ENCODE measurements around the gene CCDC63.

CCDC63 gene

DNA sequence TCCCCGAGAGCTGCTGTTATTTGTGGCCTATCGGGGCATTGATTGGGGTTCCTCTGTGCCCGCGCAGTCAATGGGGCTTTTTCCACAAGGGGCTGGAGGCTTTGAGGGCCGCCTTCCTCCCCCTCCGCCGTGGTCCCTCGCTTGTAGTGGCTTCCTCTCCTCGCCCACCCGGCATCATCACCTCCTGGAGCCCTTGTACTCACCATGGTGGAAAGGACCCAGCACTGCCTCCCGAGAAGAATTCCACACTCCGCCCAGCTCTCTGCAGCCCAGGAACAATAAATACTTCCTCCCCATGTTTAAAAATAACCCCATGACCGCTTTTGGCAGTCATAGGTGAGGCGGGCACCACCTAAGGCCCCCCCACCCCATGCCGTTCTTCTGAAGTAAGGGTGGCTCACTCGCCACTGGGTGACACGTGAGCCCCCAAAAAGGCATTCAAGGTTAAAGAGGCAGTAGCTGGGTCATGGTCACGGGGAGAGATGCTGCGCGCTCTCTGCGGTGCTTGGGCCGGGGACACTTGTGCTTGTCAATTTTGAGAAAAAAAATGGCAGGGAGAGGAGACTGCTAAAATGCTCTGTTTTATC lies 73.6 kb downstream of the CCDC63 start, which contains the start of gene MYL2:
TSS of gene MYL2 (minus strand) at position 256 of the 587 bp plus-strand sequence. CDS start at position 206, 50 bp downstream.
- no peak for DNase-seq (ENCODE audit: low read depth in 2 of 2, low spot score in 1 of 2)

DNA sequence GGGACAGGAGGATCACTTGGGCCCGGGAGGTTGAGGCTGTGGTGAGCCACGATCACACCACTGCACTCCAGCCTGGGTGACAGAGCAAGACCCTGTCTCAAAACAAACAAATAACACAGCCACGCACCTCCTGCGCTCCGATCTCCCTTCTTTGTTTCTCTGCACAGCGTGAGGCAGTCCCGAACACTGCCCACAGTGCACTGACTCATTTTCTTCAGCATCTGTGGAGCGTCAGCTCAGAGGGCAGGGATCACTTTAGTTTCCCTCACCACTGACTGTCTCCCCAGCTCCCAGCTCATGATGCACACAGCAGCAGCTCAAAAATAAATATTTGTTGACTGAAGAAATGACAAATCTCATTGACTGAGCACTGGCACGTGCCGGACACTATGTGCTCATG lies 74.5 kb downstream of the CCDC63 start:
- DNase-seq (ENCODE audit: low read depth in 2 of 2, low spot score in 1 of 2): no peak

DNA sequence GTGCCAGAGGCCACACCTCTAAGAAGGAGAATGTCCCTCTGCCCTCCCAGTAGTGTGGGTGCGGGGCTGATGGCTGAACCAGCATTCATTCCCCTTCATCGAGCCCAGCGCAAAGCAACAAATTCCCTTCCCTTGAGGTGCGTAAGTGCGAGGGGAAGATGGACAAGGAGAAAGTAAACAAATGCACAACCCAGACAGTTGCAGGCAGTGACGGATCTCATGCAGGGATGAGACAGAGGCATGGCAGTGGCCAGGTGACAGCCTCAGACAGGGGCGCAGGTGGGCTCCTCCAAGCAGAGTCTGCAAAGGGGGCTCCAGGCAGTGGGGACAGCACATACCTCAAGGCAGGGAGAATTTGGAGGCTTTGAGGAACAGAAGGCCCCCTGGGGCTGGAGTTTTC lies 75.9 kb downstream of the CCDC63 start:
- no peak for DNase-seq (ENCODE audit: low read depth in 2 of 2, low spot score in 1 of 2)

DNA sequence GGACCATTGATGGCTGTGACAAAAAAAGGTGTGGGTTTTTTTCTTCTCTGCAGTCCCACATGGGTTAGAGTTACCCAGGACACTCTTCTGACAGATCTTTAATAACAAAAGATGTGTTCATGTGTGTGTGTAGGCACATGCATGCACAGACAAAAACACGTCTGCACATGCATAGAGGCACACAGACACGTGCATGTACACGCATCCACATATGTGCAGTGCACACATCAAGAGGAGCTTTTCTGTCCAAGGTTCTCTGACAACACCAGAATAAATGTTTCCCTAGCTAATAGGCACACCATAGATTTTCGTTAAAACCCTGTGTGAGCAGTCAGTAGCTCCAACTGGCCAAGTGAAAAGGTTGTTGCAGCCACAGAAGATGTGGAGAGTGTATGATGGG lies 76.4 kb downstream of the CCDC63 start:
- no peak for DNase-seq (ENCODE audit: low read depth in 2 of 2, low spot score in 1 of 2)

DNA sequence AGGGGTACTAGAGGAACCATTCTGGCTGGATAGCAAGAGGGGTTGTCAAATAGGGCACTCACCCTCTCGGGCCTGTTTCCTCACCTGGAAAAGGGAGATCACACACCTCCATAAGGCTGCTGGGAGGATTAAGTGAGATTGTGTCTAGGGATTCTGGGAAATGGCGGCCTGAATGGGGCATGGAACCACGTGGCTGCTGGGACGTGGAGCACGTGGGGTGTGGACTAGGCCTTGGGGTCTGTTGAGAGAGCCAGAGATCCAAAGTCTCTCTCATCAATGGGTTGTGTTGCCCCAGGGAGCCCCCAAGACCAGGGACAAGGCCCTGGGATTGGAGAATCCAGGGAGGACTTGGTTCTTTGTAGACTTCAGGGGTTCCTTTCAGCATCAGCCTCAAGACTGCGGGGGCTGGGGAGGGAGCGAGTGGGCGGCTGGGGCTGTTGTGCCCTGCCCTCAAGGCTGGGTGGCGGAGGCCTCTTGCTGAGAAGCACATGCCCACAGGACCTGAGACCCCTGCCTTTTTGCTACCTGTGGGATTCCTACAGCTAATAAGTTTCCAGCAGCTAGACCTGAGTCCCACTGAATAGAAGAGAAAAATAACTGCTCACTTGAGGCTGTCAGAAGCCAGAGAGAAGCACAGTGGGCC lies 77.0 kb downstream of the CCDC63 start:
- DNase-seq (ENCODE audit: low read depth in 2 of 2, low spot score in 1 of 2): no peak

DNA sequence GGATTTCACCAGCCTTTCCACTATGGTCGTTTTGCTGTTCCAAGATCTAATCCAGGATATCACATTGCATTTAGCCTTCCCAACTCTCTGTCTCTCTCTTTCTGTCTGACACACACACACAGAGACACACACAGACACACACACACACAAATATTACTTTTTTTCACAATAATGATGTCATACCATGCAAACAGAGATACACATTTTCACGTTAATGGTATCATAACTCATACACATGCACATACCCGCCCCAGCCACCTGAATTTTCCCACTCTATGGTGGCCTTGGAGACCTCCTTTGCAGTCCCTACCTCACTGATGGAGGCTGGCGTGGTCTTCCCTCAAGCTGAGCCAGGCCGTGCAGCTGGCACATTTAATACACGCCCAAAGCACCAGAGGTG lies 80.8 kb downstream of the CCDC63 start:
- no peak for DNase-seq (ENCODE audit: low read depth in 2 of 2, low spot score in 1 of 2)

DNA sequence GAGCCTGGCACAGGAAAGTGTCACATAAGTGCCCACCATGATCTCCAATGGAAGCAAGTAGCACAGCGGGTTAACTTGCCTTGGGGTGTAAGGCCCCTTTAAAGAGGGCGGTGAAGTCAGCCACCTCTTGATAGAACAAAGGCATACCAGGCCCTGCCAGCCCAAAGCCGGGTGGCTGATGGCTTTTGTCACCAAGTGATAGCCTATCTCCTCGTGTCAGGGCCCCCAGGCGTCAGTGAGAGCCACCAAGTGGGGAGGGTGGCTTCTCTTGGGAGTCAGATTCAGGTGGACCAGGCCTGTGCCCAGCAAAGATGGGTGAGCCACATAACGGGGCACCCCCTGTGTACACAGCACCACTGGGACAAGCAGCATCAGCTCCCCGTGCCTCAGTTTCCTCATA lies 81.9 kb downstream of the CCDC63 start:
- no peak for DNase-seq (ENCODE audit: low read depth in 2 of 2, low spot score in 1 of 2)

DNA sequence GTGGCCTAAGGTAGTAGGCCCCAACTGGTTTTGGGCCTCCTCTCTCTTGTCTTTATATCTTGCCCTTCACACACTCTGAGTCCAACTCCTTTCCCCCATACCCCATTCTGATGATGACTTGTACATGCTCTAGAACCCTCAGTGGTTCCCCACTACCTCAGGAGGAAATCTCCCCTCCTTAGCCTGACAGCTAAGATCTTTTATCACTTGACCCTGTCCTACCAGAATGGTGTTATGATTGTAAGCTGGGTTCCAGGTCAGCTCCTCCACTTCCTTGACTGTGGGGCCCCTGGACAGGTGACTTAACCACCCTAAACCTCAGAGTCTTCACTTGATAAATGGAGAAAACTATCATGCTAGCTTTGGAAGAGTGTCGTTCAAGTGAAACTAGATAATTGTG lies 83.0 kb downstream of the CCDC63 start:
- DNase-seq (ENCODE audit: low read depth in 2 of 2, low spot score in 1 of 2): no peak

DNA sequence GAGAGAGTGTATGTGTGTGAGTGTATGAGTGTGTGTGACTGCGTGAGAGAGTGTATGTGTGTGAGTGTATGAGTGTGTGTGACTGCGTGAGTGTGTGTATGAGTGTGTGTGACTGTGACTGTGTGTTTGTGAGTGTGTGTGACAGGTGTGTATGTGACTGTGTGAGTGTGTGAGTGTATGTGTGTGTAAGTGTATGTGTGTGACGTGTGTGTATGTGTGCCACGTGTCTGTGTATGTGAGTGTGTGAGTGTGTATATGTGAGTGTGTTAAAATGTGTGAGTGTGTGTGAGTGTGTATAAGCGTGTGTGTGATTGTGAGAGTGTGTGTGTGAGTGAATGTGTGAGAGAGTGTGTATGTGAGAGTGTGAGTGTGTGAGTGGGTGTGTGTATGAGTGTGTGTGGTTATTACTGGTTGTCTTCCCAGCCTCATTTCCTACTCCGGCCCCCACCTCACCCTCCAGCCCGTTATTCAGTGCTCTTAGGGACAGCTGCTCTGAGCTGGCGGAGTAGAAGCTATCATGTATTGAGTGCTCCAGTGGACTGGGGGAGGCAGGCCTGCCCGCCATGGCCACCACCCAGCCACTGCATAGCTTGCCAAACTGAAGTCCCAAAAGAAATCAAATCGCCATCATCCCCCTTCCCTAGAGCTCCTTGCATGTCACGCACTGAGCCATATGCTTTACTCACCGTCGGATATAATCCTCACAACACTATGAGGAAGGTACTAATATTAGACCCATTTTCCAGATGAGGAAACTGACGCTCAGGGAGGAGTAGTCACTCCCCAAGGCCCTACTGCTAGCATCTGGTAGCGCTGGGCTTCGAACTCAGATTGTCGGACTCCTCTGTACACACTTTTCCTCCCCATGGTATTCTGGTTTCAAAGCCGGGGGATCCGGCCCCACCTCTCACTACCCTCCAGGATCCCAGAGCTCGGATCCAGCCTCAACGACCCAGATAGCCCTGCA lies 83.8 kb downstream of the CCDC63 start:
- no peak for DNase-seq (ENCODE audit: low read depth in 2 of 2, low spot score in 1 of 2)

DNA sequence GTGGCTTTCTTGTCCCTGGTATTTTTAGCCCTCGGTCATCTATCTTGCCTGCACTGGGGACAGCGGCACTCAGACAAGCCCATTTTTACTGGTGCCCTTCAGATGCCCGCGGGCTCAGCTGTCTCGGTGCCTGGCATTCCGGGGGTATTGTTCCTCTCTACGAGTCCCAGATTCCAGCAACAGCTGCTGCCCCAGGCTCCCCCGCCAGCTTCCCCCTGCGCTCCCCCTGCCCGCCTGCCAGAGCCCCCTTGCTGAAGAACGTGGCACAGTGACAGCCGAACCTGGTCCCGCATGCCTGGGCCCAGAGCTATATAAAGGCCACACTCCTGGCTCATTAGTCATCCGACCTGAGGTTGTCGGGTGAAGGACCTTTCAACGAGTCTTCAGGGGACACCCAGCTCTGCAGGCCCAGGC lies 84.5 kb downstream of the CCDC63 start:
- DNase-seq (ENCODE audit: low read depth in 2 of 2, low spot score in 1 of 2): no peak

DNA sequence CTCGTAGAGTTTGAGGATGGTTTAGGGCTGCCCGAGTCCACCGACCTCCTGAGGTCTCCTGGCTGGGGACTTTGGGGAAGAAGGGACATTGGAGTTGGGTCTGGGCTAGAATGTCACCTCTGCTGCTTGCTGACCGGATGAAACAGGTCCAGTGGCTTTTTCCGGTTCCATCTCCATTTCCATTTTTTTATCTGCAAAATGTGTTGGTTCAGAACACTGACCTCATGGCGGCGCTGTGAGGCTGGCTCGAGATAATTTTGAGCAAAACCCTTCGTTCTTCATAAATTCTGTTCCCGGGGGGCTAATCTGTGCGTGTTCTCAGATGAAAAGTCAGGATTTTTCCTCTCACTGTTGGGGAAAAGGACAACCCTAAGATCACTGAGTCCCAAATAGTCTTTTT lies 85.3 kb downstream of the CCDC63 start:
- DNase-seq (ENCODE audit: low read depth in 2 of 2, low spot score in 1 of 2): no peak

DNA sequence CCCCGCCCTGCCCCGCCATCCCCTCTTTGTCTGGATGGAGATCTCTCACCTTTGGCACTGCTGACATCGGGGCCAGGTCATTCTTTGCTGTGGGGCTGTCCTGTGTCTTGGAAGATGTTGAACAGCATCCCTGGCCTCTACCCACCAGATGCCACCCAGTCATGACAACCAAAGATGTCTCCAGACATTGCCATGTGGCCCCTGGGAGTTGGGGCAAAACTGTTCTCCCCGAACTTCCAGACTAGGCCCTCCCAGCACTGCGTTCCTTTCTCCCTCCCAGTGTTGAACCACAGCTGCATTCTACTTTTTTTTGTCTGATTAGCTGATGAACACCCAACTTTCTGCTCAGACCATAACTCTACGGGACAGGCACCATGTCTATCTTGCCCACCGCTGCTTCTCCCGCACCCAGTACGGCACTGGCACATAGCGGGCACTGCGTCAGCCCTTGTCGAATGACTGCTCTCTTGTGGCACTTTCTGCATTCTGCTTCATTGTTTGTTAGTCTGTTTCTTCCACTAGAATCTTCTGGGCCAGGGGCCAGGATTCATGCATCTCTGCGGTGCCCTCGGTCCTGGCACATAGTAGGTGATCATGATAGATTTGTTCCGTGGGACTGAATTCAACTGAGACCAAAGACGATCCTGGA lies 86.7 kb downstream of the CCDC63 start:
- no peak for DNase-seq (ENCODE audit: low read depth in 2 of 2, low spot score in 1 of 2)

DNA sequence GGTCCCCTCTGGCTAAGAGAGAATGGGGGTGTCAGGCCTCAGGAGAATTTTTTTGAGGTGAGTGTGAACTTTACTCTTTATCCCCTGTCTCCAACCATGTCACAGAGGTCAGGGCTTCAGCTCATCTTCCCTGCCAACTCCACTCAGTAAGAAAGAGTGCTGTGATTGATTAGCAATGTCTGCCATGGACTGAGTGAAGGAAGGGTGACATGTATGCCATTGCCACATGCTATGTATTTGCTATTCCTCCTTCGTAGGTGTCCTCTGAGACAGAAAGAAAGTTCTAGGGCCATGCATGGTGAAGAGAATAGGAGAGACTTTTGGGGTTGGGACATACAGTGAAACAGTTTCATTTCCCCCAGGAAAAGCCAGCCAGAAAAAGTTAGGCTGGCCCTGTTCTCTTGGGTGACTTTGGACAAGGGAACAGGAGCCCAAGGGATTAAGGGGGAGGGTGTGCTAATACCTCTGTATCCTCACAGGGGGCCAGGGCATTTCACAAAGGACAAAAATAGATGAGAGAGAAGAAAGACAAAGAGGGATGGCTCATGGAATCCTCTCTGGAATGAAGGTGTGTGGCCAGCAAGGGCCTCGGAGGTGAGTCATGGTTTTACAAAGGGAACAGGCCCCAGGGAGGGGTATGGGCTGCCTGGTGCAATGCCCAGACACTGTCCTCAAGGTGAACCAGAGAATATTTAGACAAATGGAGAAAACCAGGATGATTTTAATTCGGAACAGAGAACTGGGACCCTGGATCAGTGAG lies 87.5 kb downstream of the CCDC63 start:
- no peak for DNase-seq (ENCODE audit: low read depth in 2 of 2, low spot score in 1 of 2)

DNA sequence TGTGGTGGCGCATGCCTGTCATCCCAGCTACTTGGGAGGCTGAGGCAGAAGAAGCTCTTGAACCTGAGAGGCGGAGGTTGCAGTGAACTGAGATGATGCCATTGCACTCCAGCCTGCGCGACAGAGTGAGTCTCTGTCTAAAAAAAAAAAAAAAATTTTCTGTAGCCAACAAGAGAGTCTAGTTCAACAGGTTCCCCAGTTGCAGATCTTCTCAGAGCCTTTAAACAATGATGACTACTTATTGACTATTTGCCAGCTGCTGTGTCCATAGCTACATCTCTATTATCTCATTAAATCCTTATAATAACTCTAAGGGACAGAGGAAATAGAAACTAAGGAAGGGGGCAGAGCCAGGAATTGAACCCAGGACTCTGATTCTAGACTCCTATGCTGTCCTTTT lies 88.8 kb downstream of the CCDC63 start:
- no peak for DNase-seq (ENCODE audit: low read depth in 2 of 2, low spot score in 1 of 2)

DNA sequence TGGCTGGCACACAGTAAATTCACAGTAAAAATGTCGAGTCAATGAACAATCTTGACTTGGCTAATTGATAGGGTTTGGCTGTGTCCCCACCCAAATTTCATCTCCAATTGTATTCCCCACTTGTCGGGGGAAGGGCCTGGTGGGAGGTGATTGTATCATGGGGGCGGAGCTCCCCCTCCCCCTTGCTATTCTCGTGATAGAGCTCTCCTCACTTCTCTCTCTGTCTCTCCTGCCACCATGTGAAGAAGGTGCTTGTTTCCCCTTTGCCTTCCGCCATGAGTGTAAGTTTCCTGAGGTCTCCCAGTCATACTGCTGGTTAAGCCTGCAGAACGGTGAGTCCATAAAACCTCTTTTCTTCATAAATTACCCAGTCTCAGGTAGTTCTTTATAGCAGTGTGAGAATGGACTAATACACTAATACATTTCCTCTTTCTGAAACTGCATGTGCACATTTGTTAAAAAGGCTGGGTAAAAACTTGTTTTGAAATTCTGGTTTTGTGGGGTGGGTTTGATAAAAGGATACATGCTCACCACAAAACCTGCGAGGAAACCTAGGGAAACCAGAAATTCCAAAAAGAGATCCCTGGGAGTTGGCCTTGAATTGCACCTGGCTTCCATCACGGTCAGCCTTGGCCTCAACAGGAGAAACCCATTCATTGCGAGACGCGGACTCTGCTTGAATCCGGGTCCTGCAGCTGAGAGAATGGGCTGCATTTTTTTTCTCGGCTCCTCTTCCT lies 89.7 kb downstream of the CCDC63 start:
- no peak for DNase-seq (ENCODE audit: low read depth in 2 of 2, low spot score in 1 of 2)

DNA sequence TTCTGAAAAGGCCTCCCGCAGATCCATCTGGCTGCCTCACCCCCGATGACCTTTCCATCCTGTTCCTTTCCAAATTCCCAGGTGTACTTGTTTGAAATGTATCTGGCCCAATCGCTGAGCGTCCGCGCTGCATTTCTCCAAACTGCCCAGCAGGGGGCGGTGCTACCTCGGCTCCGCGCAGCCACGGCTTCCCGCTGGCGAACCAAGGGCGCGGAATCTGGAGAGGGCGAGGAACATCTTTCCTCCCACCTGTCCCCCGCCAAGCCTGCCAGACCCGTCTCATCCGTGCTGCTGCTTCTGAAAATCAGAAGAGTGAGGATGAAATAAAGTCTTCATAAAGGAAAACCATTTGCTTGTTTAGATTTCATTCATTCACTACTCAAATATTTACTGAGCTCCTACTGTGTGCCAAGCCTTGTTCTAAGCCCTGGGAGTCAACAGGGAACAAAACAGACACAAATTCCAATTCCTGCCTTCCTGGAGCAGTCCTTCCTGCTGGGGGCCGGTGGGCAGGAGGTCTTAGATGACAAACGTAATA lies 90.4 kb downstream of the CCDC63 start:
- DNase-seq (ENCODE audit: low read depth in 2 of 2, low spot score in 1 of 2): peak; percentile 7 to 22

DNA sequence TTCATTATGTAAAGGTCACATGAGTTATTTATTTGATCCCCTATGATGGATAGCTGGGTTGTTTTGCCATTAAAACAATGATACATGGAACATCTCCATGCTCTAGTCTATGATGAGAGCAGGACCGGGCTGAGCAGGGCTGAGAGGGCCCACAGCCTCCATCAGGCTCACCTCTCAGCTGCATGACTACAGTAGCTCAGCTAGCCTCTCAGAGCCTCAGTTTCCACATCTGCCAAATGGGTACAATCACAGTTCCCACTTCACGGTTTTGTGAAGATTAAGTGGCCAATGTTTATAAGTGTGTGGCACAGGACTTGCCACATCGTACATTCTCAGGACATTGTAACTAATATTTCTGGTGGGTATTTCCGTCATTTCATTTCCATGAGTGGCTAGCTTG lies 93.5 kb downstream of the CCDC63 start:
- DNase-seq (ENCODE audit: low read depth in 2 of 2, low spot score in 1 of 2): no peak

DNA sequence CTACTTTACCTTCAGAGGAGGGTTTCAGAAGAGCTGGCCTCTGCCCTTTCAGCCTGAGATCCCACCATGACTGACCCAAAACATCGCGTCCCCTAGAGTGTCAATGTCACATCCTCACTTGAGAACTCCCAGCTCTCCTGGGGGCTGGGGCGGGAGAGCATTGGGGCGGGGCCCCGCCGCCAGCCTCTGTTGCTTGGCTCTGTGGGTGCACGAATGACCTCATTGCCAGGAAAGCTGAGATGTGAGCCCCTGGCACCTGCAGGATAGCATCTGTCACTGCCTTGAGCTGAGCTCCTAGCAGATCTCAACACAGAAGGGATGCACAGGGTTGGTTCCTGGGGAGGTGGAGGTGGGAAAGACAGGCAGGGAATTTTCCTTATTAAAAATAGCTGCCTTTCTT lies 94.1 kb downstream of the CCDC63 start:
- no peak for DNase-seq (ENCODE audit: low read depth in 2 of 2, low spot score in 1 of 2)

DNA sequence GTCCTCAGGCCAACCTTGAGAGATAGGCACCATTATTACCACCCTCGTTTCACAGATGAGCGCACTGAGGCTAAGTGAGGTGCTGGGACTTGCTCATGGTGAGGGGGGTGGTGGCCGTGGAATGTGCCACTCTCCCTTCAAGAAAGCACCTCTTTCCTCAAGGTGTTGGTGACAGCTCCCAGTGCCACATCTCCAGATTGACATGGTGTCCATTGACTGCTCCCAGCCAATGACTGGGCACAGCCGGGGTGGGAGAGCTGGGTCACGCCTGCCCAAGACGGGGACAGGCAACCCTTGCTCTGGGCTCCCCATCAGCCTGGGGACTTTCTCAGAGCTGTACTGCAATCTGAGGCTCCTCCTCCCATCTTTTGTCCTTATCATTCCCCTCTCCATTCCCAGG lies 94.6 kb downstream of the CCDC63 start:
- no peak for DNase-seq (ENCODE audit: low read depth in 2 of 2, low spot score in 1 of 2)

DNA sequence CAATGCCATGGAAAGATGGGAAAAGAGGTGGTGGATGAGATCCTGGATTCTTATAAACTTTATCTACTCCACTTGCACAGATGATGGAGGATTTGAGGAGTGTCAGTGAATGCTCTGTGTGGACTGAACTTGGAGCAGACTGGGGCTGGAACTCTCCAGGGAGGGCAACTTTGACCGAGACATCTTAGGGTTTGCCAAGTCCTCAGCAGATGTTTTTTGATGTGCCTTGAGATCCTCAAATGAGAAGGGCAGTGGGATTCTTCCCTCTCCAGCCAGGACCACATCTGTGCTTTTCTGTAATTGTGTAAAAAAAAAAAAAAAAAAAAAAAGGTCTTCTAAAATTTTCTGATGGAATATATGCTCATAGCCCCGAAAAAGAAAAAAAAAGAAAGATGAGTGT lies 96.6 kb downstream of the CCDC63 start:
- no peak for DNase-seq (ENCODE audit: low read depth in 2 of 2, low spot score in 1 of 2)

Measured in stimulated activated CD8-positive, alpha-beta memory T cell treated with anti-CD3 and anti-CD28 coated beads, Interleukin-4, amount 100 ng/mL, for 1 hour (primary cell).